Measurements from ENCODE around the gene KRT72. TPM values are rescaled to one million over a fixed set of nuclear protein-coding genes. Genes with fewer than 3 reads are reported as not detected.

The KRT72 gene
- total RNA-seq, 1 experiment from 2014 or later: not detected

GRCh38 chr12:52606096-52606495 lies 4.8 kb upstream of the KRT72 start:
- no peak for DNase-seq
- no peak overlapping the region for H4K8ac ChIP-seq (replicated peaks; ENCODE audit: insufficient read length, low read depth, low read length)
- Mint-ChIP-seq H3K9me3 (no peaks in the 10 kb centered on the region), H3K36me3 (ENCODE audit: insufficient read depth in 1 of 3, low read depth in 3 of 3) (no peaks in the 10 kb centered on the region), H3K27me3 (ENCODE audit: low read depth) (peaks cover 30% of the 10 kb centered on the region), H3K4me3 (no peak overlapping the region), H3K27ac (no peak overlapping the region), H3K4me1 (peaks cover 0 to 4% of the 10 kb centered on the region in 2 experiments; a peak in 2 of 4 replicates)
- H3K4me1 ChIP-seq (ENCODE audit: insufficient read depth, low read length): no peaks in the 10 kb centered on the region
- H2BK20ac ChIP-seq (ENCODE audit: low read depth, low read length, poor library complexity, severe bottlenecking): no peak overlapping the region
- no peak overlapping the region for H2AFZ ChIP-seq (ENCODE audit: low read length)
- no peak overlapping the region for H3K4ac ChIP-seq (ENCODE audit: low read depth, low read length)
- H2BK5ac ChIP-seq (ENCODE audit: insufficient read length, low read length): no peak overlapping the region
- H2AK5ac ChIP-seq (ENCODE audit: insufficient read length, low read length): no peak overlapping the region
- H3K4me2 ChIP-seq (ENCODE audit: insufficient read depth, insufficient read length, low read length): no peak overlapping the region
- H3K9ac ChIP-seq (ENCODE audit: extremely low read depth, insufficient read length, low read length): no peak overlapping the region
- H3K79me2 ChIP-seq (ENCODE audit: insufficient read depth, low read length): no peaks in the 10 kb centered on the region
- H3K27me3 ChIP-seq (ENCODE audit: insufficient read depth, low read length): no peaks in the 10 kb centered on the region
- no peak overlapping the region for H3K23ac ChIP-seq (ENCODE audit: insufficient read length, low read depth, low read length)
- H4K5ac ChIP-seq (ENCODE audit: insufficient read length, low read depth, low read length): no peak overlapping the region
- no peak overlapping the region for H2BK12ac ChIP-seq (ENCODE audit: insufficient read length, low read depth, low read length)
- no peaks in the 10 kb centered on the region for H4K20me1 ChIP-seq (ENCODE audit: control insufficient read depth, insufficient read depth, insufficient read length)
- no peak for TF ChIP-seq CTCF (conservative IDR thresholded peaks at IDR 0.05)
- no CpG with 5 or more reads among the region's 3 CpGs for WGBS (ENCODE audit: extremely low coverage, insufficient read length, low lambda C conversion rate)
- H2BK15ac ChIP-seq (ENCODE audit: low read depth, low read length): no peak overlapping the region
- no peak overlapping the region for H3K27ac ChIP-seq (ENCODE audit: insufficient read length, low read depth, low read length)
- no peak overlapping the region for H3K18ac ChIP-seq (ENCODE audit: insufficient read length, low read depth, low read length)
- H3T11ph ChIP-seq (ENCODE audit: low read length): no peak overlapping the region
- no peaks in the 10 kb centered on the region for H3K23me2 ChIP-seq (ENCODE audit: insufficient read length, low read depth, low read length, poor library complexity, severe bottlenecking)
- no peak overlapping the region for H3K56ac ChIP-seq (ENCODE audit: insufficient read length, low read depth, low read length)
- no peak overlapping the region for H4K91ac ChIP-seq (ENCODE audit: insufficient read length, low read depth, low read length)
- H3K79me1 ChIP-seq (ENCODE audit: insufficient read depth, low read depth, low read length, poor library complexity, severe bottlenecking): no peaks in the 10 kb centered on the region
- no peak overlapping the region for H3K14ac ChIP-seq (ENCODE audit: insufficient read depth, low read length)
- H3K9me3 ChIP-seq (ENCODE audit: control insufficient read depth, low read depth, low read length): no peaks in the 10 kb centered on the region
- no peak overlapping the region for H2BK120ac ChIP-seq (ENCODE audit: low read depth, low read length, poor library complexity, severe bottlenecking)

Data from H9 (cell line).